Tibial artery (tissue), 4 donors: Measurements from ENCODE around the gene DAPK2.

ENCODE experiments used
- DNase-seq, 2 donors: peaks; one replicate each; pipeline ENCODE4 v3.0.0-alpha.2; 2019
- H3K27ac ChIP-seq, 2 donors: fragments of 200-600 bp; sonication (generic) in 1 of 2; 1 replicate in 1 of 2; 2 replicates in 1 of 2; pipeline ENCODE4 v1.5.1; 2018 to 2019; ENCODE audit warnings: mild to moderate bottlenecking in 1 of 2
- H3K27me3 ChIP-seq, 2 donors: fragments of 200-600 bp; sonication (generic) in 1 of 2; one replicate each; pipeline versions ENCODE4 v1.5.1 to v1.6.0; 2016 to 2019
- H3K36me3 ChIP-seq, 3 donors: fragments of 200-600 bp; sonication (generic) in 2 of 3; one replicate each; pipeline ENCODE4 v1.5.1; 2016 to 2019; ENCODE audit warnings: mild to moderate bottlenecking in 2 of 3
- H3K4me1 ChIP-seq, 4 donors: fragments of 200-600 bp; sonication (generic) in 2 of 4; 1 replicate in 3 of 4; 2 replicates in 1 of 4; pipeline ENCODE4 v1.5.1; 2016 to 2019
- H3K4me3 ChIP-seq, 2 donors: fragments of 200-600 bp; sonication (generic) in 1 of 2; 1 replicate in 1 of 2; 2 replicates in 1 of 2; pipeline ENCODE4 v1.5.1; 2018 to 2019; ENCODE audit warnings: mild to moderate bottlenecking in 2 of 2
- H3K9me3 ChIP-seq, 3 donors: fragments of 200-600 bp; sonication (generic) in 1 of 3; one replicate each; pipeline ENCODE4 v1.5.1; 2016 to 2019
- CTCF ChIP-seq, 2 experiments: fragments of 200-600 bp in 1 of 2; fragments of 450-650 bp in 1 of 2; IDR thresholded peaks; one replicate each; pipeline ENCODE4 v1.5.1; 2017 to 2019; ENCODE audit warnings: antibody characterized with exemption in 2 of 2, mild to moderate bottlenecking in 1 of 2, moderate library complexity in 1 of 2
- intact Hi-C: fragments of 100-400 bp; cut with DNase I; formaldehyde crosslinking; loops from one replicate; pipeline ENCODE4 v1.15.0; 2023; ENCODE audit warnings: low total_unique reads

The DAPK2 gene

DNA sequence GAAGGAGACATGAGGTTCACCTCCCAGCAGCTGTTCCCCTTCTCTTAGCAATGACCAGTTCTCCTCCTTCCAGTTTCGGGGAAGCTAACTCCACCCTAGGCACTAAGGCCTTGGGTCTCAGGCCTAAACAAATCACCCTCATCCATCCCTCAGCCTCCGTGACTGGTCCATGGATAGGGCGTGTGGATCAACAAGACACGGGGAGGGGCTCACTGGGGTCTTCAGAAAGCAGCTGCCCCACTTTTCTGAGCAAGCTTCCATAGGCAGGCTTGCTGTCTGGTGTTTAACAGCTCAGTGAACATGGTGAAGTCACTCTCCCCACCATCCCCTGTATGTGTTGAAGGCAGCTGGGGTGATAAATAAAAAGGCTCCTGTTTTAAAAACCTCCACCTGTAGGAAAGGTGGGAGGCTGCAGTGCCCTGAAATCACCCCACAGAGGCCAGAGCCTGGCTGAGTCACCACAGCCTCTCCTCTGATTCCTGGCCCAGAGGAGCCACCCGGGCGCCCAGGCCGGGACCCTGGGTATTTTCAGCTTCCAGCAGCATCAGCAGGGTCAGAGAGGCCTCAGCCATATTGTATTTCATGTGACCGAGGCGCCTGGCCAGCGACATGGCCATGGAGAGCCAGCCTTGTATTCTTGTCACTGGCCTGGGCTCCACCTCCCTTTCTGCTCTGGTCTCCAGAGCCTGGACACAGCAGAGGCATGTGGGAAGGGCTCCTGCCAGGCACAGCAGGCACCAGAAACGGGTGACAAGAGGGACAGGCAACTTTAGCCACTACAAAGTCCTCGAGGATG, 152.2 kb downstream of the DAPK2 start:
- H3K4me3 ChIP-seq, result no peak overlapping the region
- intact Hi-C loops, result no loop called here
- TF ChIP-seq CTCF (IDR thresholded peaks at IDR 0.05), result no peak
- DNase-seq, result peak in 1 of 2 donors; percentile 47
- H3K4me1 ChIP-seq, result peaks cover 0 to 10% (median 0%) of the 10 kb centered on the region in 4 donors
- H3K27ac ChIP-seq, result no peak overlapping the region
- no peaks in the 10 kb centered on the region for H3K36me3 ChIP-seq
- no peaks in the 10 kb centered on the region for H3K9me3 ChIP-seq
- no peaks in the 10 kb centered on the region for H3K27me3 ChIP-seq

DNA sequence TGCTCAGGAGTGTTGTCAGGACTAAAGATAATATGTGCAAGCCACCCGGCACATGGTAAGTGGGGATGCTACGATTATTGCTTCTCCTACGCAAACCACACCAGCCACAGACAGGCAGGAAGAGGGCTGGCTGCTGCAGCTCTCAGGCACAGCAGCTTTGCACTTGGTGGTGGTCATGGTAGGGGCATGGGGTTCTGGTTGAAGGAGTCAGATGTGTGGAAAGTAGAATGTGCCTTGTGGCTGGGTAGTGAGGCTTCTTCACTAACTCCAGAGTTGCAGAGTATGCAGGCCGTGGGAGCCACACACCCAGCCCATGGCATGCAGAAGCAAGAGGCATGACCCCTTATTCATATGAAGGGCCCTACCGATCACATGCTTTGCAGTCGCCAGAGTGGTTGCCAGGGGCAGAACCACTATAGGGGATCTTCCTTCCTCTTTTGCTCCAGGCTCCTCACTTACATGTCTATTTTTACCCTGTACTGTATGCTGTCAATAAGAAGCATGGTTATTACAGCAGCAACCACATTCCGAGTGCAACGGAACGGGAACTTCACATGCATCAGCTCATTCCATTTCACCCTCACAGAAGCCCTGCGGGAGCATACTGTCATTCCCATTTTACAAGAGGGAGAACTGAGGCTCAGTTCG, 153.4 kb downstream of the DAPK2 start:
- TF ChIP-seq CTCF (IDR thresholded peaks at IDR 0.05), result no peak
- peak; percentile 32 to 61 for DNase-seq
- Histone ChIP-seq H3K36me3 (no peaks in the 10 kb centered on the region), H3K27me3 (no peaks in the 10 kb centered on the region), H3K4me1 (peaks cover 0 to 10% (median 0%) of the 10 kb centered on the region in 4 donors), H3K4me3 (no peak overlapping the region), H3K27ac (no peak overlapping the region), H3K9me3 (no peaks in the 10 kb centered on the region)
- intact Hi-C loops, result no loop called here

DNA sequence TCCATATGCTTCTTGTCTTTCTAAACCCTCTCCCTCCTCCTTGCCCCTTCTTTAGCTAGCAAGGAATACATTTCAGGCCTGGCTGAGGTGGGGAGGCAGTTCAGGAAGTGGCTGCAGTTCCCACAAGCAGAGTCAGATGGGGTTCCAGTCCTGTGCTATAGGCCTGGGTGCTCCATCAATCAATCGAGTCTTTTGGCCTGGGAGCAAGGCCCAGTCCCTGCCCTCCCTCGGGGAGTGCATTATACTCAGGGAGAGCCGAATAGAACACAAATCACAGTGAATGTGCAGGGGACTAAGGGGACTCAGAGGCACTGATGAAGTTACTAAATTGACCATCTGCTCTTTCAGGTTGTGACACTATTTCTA, 154.5 kb downstream of the DAPK2 start:
- no peak overlapping the region for H3K27ac ChIP-seq
- DNase-seq, result peak in 1 of 2 donors; percentile 12
- intact Hi-C loops, result no loop called here
- no peaks in the 10 kb centered on the region for H3K9me3 ChIP-seq
- no peak for TF ChIP-seq CTCF (IDR thresholded peaks at IDR 0.05)
- peaks cover 0 to 10% (median 0%) of the 10 kb centered on the region in 4 donors for H3K4me1 ChIP-seq
- no peaks in the 10 kb centered on the region for H3K27me3 ChIP-seq
- no peaks in the 10 kb centered on the region for H3K36me3 ChIP-seq
- no peak overlapping the region for H3K4me3 ChIP-seq

- Histone ChIP-seq H3K4me3 (no peak overlapping the region), H3K4me1 (peaks cover 0 to 4% (median 0%) of the 10 kb centered on the region in 4 donors), H3K27ac (no peak overlapping the region), H3K27me3 (no peaks in the 10 kb centered on the region), H3K36me3 (no peaks in the 10 kb centered on the region), H3K9me3 (no peaks in the 10 kb centered on the region)
- intact Hi-C loops, result no loop called here
- peak; percentile 65 to 80 for DNase-seq
- TF ChIP-seq CTCF (IDR thresholded peaks at IDR 0.05), result peak; percentile 63 to 71
Observed at GRCh38 chr15:63891079-63891767, 155.1 kb downstream of the DAPK2 start.

- H3K4me1 ChIP-seq, result no peaks in the 10 kb centered on the region
- H3K27ac ChIP-seq, result no peak overlapping the region
- no peak overlapping the region for H3K4me3 ChIP-seq
- no peaks in the 10 kb centered on the region for H3K27me3 ChIP-seq
- no peaks in the 10 kb centered on the region for H3K36me3 ChIP-seq
- no peak for DNase-seq
- intact Hi-C loops, result no loop called here
- H3K9me3 ChIP-seq, result no peaks in the 10 kb centered on the region
- no peak for TF ChIP-seq CTCF (IDR thresholded peaks at IDR 0.05)
Observed at GRCh38 chr15:63890617-63891016, 155.7 kb downstream of the DAPK2 start.
